ENCODE data around the gene CEP104.

Gene CEP104

GRCh38 chr1:3777647-3778589, 79.1 kb downstream of the CEP104 start:
- no peak for DNase-seq

GRCh38 chr1:3777078-3777547, 79.9 kb downstream of the CEP104 start:
- no peak for DNase-seq

GRCh38 chr1:3776231-3776961, 80.6 kb downstream of the CEP104 start:
- no peak for DNase-seq

GRCh38 chr1:3775490-3776230, 81.4 kb downstream of the CEP104 start:
- DNase-seq = peak in 4 of 5 experiments; percentile 26 to 83 (median 34)

GRCh38 chr1:3774946-3775489, 82.0 kb downstream of the CEP104 start:
- DNase-seq = no peak

GRCh38 chr1:3774276-3774945, 82.6 kb downstream of the CEP104 start:
- no peak for DNase-seq

GRCh38 chr1:3773572-3774275, 83.3 kb downstream of the CEP104 start:
- DNase-seq = no peak

- DNase-seq = no peak
Observed at GRCh38 chr1:3772715-3773571, 84.1 kb downstream of the CEP104 start, which contains the start of gene SMIM1. Gene SMIM1, plus strand, starts transcription at chr1:3772749. Its CDS starts 2,625 bp downstream, at chr1:3775374.

- peak; percentile 70 to 87 (median 79) for DNase-seq
Observed at GRCh38 chr1:3772027-3772714, 84.8 kb downstream of the CEP104 start.

GRCh38 chr1:3771108-3772026, 85.6 kb downstream of the CEP104 start:
- DNase-seq = no peak

- no peak for DNase-seq
Observed at GRCh38 chr1:3770047-3770765, 86.8 kb downstream of the CEP104 start.

- no peak for DNase-seq
Observed at GRCh38 chr1:3768811-3769390, 88.1 kb downstream of the CEP104 start.

- DNase-seq = no peak
Observed at GRCh38 chr1:3767328-3767925, 89.6 kb downstream of the CEP104 start.

GRCh38 chr1:3763351-3764125, 93.5 kb downstream of the CEP104 start:
- DNase-seq = no peak

GRCh38 chr1:3762873-3763228, 94.2 kb downstream of the CEP104 start:
- no peak for DNase-seq
